ENCODE data around the gene NPIPB12. TPM values are rescaled to one million over a fixed set of nuclear protein-coding genes. Genes with fewer than 3 reads are reported as not detected.
"Not testable (repeated sequence)": the region's sequence is repeated elsewhere in the genome, so short reads cannot be mapped to it uniquely, and the experiment has no call there.

NPIPB12 gene
- total RNA-seq (2014; rRNA removed; shearing (Covaris generic)): 10.8 and 12.5 TPM in 2 replicates

DNA sequence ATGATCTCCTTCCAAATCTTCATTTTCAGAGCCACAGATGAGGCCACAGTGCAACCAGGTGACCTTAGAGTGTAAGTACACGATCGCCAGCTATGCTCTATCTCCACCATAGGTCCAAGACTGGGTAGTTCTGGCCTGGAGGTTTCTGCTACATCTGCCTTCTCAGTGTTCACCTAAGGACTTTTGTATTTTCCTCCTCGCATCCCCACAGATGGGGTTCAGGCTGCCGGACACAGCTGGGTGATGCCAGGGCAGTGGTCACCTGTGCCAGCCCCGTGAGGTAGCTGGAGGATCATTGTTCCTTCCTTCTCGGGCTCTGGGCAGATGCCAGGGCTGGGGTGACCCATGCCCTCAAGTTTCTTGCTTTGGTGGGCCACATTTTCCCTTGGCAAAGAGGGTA lies at the start of gene NPIPB12:
TSS of gene NPIPB12 (minus strand) at position 101 of the 400 bp plus-strand sequence.
- H3K27me3 ChIP-seq; H3K9me3 ChIP-seq (replicated peaks); H3K27ac ChIP-seq; H3K4me1 ChIP-seq; H3K4me3 ChIP-seq; DNase-seq; H3K36me3 ChIP-seq: not testable (repeated sequence)

DNA sequence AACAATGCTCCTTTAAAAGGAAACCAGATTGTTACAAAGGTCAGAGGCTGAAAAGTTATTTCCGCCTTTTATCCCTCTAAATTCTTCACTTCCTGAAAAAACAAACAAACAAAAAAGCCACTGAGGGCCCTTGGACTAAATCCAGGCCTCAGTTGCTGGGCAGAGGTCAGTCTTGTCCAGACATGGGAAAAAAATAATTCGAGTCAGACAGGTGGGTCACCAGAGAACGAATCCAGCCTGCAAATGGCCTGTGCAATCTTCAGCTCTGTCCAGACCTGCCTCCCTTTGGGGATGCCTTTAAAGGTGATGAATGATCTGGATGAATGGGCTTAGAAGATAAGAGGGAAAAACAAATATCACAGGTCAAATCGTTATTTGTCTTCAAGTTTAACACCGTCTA lies 15.3 kb upstream of the NPIPB12 start:
- not testable (repeated sequence) for DNase-seq; H3K9me3 ChIP-seq (replicated peaks)

DNA sequence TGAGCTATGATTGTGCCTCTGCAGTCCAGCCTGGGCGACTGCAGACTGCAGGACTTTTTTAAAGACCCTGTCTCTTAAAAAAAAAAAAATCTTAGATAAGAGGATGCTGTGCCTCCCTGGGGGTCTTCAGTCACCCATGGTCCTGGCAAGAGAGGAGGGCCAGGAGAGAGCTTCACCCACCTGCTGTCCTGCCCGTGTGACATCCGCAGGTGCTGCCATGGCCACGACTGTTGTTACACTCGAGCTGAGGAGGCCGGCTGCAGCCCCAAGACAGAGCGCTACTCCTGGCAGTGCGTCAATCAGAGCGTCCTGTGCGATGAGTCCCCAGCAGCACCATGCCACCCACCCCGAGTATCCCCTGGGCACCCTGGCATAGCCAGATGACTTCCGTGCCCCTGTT lies 23.9 kb downstream of the NPIPB12 start:
- DNase-seq; H3K4me3 ChIP-seq; H3K9me3 ChIP-seq (replicated peaks): not testable (repeated sequence)

More for the DNA sequence above, 15.3 kb upstream of the NPIPB12 start:
- H3K36me3 ChIP-seq, H3K27ac ChIP-seq, H3K4me3 ChIP-seq, H3K4me1 ChIP-seq, H3K27me3 ChIP-seq: not testable (repeated sequence)

DNA sequence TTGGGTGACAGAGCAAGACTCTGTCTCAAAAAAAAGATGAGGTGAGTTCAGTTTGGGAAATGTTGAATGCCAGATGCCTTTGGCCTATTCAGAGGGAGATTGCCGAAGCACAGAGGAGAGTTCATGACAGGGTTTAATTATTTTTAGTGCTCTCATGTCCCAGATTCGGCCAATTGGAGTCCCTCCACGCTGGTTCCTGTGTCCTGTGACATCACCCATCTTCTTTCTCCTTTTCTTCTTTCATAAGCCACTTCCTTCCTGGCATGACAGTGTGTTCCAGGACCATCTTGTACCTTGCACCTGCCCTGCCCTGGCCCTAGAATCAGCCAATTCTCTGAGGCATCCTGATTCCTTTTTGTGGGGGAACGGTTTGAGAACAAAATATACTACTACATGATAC lies 34.1 kb downstream of the NPIPB12 start:
- H3K4me3 ChIP-seq; DNase-seq; H3K4me1 ChIP-seq; H3K27ac ChIP-seq; H3K9me3 ChIP-seq (replicated peaks); H3K36me3 ChIP-seq; H3K27me3 ChIP-seq: not testable (repeated sequence)

More for the DNA sequence above, 23.9 kb downstream of the NPIPB12 start:
- not testable (repeated sequence) for H3K27ac ChIP-seq, H3K27me3 ChIP-seq, H3K4me1 ChIP-seq, H3K36me3 ChIP-seq

DNA sequence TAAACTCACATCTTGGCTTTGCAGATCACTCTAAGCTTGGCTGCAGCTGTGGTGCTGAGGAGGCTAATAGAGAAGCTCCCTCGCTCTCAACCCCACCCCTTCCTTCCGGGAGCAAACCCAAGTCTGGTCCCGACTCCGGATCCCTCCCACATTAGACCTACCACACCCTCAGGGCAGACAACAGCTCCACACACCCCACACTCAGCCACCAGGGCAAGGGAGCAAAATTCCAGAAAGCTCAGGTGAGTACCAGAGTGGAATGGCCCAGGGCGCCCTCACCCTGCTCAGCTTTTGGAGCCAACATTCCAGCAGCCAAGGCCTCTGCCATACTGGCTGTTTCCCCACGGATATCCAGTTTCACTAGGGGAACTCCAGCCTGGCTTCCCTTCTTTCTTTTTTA lies 36.5 kb downstream of the NPIPB12 start:
- DNase-seq: peak in 1 of 2 experiments; percentile 27
- H3K9me3 ChIP-seq (replicated peaks): not testable (repeated sequence)

DNA sequence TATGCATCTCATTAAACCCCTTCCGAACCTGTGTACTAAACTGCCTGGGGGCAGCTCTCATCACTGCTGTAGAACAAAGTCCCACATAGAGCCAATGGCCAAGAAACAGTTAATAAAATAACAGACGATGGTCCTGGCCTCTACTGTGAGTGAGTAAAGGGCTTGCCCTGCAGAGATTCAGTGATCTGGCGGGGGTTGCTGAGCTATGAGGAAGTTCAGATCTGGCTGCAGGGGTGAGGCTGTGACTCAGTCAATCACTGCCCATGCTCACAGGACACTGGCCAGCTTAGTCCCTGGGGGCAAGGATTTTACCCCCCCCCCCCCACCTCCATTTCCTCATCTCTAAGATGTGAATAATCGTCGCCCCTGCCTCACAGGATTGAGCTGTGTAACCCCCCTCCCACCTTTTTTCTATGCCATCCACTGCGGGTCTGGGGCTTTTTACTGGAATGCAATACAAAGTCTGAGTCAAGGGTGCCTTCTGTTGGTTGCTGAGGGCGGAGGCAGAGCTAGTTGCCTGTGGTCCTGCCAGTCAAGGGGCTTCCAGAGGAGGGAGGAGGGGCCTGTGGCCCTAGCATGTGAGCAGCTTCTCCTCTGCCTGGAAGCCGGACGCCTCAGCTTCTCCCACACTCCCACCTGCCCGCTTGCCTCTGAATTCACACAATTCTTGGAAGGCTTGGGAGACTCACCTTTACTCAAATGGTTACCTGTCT lies 38.4 kb downstream of the NPIPB12 start:
- not testable (repeated sequence) for H3K9me3 ChIP-seq (replicated peaks); H3K27ac ChIP-seq; H3K36me3 ChIP-seq; H3K4me1 ChIP-seq; DNase-seq; H3K27me3 ChIP-seq; H3K4me3 ChIP-seq

More for the DNA sequence above, 36.5 kb downstream of the NPIPB12 start:
- not testable (repeated sequence) for H3K4me1 ChIP-seq, H3K36me3 ChIP-seq, H3K27me3 ChIP-seq, H3K27ac ChIP-seq, H3K4me3 ChIP-seq

DNA sequence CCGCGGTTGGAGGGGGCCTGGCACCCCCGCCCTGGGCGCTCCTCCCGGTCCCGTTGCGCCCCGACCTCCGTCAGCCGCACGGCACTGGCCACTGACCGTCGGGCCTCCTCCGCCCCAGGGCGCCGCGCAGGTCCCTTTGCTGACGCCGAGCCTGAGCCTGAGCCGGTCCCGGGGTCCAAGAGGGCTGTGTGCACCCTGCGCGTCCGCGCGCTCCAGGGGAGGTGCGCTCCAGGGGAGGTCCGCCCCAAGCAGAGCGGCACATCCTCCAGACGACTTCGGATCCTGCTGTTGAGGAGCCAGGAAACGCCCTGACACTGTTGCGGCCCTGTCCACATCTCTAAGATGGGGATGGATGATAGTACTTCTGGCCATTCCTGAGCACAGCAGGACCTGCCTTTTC lies 39.3 kb downstream of the NPIPB12 start:
- DNase-seq; H3K9me3 ChIP-seq (replicated peaks); H3K36me3 ChIP-seq; H3K4me3 ChIP-seq; H3K27me3 ChIP-seq; H3K27ac ChIP-seq; H3K4me1 ChIP-seq: not testable (repeated sequence)

DNA sequence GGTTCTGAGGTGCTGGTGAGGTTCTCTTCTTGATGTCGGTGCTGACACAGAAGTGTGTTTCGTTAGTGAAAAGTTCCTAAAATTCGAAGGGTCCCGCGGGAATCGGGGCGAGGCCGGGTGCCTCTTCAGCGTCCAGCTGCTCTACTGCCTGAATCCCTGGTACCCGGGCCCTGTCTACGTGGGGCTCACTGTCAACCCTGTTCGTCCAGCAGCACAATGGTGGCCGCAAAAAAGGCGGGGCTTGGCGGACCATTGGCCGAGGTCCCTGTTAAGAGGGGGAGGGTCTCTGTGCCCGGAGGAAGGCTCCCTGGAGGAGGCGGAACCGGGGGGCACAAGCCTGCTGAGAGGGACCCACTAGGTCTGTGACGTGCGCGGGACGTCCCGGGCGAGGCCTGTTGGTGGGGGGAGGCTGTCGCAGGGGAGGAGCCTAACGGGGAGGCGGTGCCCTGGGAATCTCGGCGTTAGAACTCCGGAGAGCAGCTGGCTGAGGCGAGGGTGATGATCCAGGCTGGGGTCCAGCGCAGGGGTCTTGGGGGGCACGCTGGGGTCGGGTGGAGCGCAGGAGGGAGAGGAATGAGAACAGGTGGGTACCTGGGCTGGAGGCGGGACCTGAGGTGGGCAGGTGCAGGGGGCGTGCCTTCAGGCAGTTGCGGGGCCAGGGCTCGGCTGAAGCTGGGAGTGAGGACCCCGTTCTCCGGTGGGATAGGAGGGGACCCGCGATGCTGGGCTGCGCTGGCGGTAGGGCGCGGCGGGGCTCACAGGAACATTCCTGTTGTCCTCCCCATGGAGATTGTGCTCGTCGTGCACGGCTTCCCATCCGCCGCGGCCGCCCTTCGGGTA lies 40.0 kb downstream of the NPIPB12 start:
- H3K27ac ChIP-seq; H3K9me3 ChIP-seq (replicated peaks); H3K36me3 ChIP-seq; H3K4me1 ChIP-seq; H3K27me3 ChIP-seq; H3K4me3 ChIP-seq; DNase-seq: not testable (repeated sequence)

DNA sequence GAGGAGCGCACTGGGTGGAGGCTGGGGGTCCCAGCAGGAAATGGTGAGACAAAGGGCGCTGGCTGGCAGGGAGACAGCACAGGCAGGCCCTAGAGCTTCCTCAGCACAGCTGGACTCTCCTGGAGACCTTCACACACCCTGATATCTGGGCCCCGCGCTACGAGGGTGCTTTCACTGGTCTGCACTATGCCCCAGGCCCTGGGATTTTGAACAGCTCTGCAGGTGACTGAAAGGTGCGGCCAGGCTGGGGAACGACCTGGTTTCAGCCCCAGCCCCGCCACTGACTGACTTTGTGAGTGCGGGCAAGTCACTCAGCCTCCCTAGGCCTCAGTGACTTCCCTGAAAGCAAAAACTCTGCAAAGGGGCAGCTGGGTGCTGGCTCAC lies 45.6 kb downstream of the NPIPB12 start:
- DNase-seq; H3K27ac ChIP-seq; H3K4me1 ChIP-seq; H3K9me3 ChIP-seq (replicated peaks); H3K4me3 ChIP-seq; H3K27me3 ChIP-seq; H3K36me3 ChIP-seq: not testable (repeated sequence)

DNA sequence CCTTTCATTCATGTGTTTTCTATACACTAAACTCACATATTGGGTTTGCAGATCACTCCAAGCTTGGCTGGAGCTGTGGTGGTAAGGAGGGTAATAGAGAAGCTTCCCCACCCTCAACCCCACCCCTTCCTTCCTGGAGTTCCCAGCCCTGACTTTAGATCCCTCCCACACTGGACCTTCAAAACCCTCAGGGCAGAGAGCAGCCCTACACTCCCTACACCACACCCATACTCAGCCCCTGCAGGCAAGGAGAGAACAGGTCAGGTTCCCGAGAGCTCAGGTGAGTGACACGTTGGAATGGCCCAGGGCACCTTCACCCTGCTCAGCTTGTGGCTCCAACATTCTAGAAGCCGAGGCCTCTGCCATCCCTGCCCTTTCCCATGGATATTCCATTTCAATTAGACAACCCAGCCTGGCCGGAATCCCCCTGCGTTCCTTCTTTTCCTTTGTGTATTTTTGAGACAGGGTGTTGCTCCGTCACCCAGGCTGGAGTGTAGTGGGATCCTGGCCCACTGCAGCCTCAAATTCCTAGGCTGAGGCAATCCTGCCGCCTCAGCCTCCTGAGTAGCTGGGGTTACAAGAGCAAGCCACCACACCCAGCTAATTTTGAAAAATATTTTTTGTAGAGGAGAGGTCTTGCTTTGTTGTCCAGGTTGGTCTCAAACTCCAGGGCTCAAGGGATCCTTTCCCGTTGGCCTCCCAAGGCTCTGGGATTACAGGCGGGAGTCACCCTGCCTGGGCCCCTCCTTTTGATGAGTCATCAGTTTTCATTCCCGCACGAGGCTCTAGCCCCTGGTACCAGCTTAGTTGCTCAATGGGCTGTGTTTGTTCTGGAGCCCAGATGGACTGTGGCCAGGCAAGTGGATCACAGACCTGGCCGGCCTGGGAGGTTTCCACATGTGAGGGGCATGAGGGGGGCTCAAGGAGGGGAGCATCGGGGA lies 46.2 kb downstream of the NPIPB12 start, which contains the start of gene SULT1A4:
TSS of gene SULT1A4 (plus strand) at position 208 of the 941 bp plus-strand sequence. CDS start 1,473 bp downstream, outside the sequence.
- H3K36me3 ChIP-seq; H3K27me3 ChIP-seq; H3K4me1 ChIP-seq; H3K9me3 ChIP-seq (replicated peaks); H3K27ac ChIP-seq; H3K4me3 ChIP-seq; DNase-seq: not testable (repeated sequence)

DNA sequence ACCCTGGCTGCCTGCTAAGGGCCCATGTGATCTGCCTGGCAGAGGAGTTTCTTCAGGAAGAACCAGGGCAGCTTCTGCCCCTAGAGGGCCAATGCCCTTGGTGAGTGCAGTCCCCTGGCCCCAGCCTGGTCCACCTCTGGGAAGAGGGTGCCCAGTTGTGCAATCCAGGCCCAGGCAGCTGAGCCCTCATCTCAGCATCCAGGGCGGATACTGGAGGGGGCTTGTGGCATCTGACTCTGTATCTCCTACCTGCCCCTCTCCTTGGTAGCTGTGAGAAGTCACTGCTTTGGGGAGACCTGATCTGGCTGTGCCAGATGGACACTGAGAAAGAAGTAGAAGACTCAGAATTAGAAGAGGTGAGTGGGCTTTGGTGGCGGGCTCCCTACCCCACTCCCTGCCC lies 48.5 kb downstream of the NPIPB12 start:
- not testable (repeated sequence) for H3K9me3 ChIP-seq (replicated peaks); H3K27ac ChIP-seq; H3K27me3 ChIP-seq; H3K4me1 ChIP-seq; H3K4me3 ChIP-seq; H3K36me3 ChIP-seq; DNase-seq

DNA sequence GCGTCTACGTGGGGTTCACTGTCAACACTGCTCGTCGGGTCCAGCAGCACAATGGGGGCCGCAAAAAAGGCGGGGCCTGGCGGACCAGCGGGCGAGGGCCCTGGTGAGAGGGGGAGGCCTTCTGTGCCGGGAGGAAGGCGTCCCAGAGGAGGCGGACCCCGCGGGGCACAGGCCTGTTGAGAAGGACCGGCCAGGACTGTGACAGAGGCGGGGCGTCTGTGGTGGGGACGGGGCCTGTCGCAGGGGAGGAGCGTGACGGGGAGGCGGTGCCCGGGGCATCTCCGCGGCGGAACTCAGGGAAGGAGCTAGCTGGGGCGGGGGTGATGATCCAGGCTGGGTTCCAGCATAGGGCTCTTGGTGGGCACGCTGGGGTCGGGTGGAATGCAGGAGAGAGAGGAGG lies 51.4 kb downstream of the NPIPB12 start:
- H3K27me3 ChIP-seq; H3K27ac ChIP-seq; H3K9me3 ChIP-seq (replicated peaks); H3K4me3 ChIP-seq; DNase-seq; H3K4me1 ChIP-seq; H3K36me3 ChIP-seq: not testable (repeated sequence)

DNA sequence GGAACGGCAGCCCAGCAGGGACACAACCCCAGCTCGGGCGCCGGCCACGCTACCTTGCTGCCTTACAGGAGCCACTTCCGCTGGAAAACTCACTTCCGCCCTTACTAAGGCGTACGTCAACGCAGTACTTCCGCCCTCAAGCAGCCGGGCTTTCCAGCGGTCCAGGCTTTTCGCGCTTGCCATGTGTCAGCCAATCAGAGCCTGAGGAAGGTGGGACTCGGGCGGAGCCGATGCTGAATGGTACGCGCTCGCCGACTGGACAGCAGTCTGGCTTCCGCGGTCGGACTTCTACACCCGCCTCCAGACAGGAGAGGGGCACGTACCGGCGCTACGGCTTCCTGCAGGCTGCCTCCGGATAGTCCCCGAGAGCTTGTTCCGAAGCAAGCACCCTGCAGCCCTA lies 51.9 kb downstream of the NPIPB12 start, which contains the start of the genes BOLA2 and SLX1B:
TSS of gene BOLA2 (minus strand) at position 83 of the 400 bp plus-strand sequence. CDS start 98 bp downstream, outside the sequence.
TSS of gene SLX1B (plus strand) at position 265 of the 400 bp plus-strand sequence.
- not testable (repeated sequence) for H3K4me3 ChIP-seq; H3K9me3 ChIP-seq (replicated peaks); H3K36me3 ChIP-seq; DNase-seq; H3K27me3 ChIP-seq; H3K27ac ChIP-seq; H3K4me1 ChIP-seq

DNA sequence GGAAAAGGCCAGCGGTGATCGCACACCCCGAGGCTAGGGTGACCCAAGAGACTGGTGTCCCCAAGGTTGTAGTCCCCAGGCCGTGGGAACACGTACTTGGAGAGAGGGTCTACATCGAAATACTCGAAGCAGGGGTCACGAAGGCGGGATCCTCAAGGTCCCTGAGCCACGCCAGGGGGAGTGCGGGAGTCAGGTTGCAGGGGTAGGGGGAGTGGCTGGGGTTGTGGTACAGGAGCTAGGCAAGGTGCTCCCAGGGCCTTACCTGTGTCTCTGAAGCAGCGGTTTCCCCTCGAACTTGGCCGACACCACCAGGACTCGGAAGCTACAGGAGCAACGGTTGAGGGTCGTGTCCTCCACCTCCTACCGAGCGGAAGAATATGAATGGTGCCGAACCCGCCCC lies 52.5 kb downstream of the NPIPB12 start:
- H3K27me3 ChIP-seq; H3K27ac ChIP-seq; H3K9me3 ChIP-seq (replicated peaks); DNase-seq; H3K36me3 ChIP-seq; H3K4me3 ChIP-seq; H3K4me1 ChIP-seq: not testable (repeated sequence)

Measured in SJCRH30 (cell line).